Upper lobe of right lung (tissue), 1 donor: ENCODE measurements around the gene FLOT2. TPM values are rescaled to one million over a fixed set of nuclear protein-coding genes. Genes with fewer than 3 reads are reported as not detected.

Experiments used
- ATAC-seq: fragments of 200-7000 bp; cut with Tn5 transposase; one replicate; pipeline ENCODE4 v1.9.1; 2020; ENCODE audit warnings: mild to moderate bottlenecking, moderate library complexity
- DNase-seq: peaks from one replicate; pipeline ENCODE4 v3.0.0-alpha.2; 2020
- H3K27ac ChIP-seq: fragments of 200-600 bp; one replicate; pipeline ENCODE4 v1.8.0; 2022
- H3K27me3 ChIP-seq: fragments of 200-600 bp; one replicate; pipeline ENCODE4 v1.8.0; 2022; ENCODE audit warnings: mild to moderate bottlenecking
- H3K36me3 ChIP-seq: fragments of 200-600 bp; one replicate; pipeline ENCODE4 v1.8.0; 2022
- H3K4me1 ChIP-seq: fragments of 200-600 bp; one replicate; pipeline ENCODE4 v1.8.0; 2022
- H3K4me3 ChIP-seq: fragments of 200-600 bp; one replicate; pipeline ENCODE4 v1.8.0; 2022; ENCODE audit warnings: mild to moderate bottlenecking
- H3K9me3 ChIP-seq: fragments of 200-600 bp; one replicate; pipeline ENCODE4 v1.8.0; 2022
- intact Hi-C: fragments of 100-400 bp; cut with DNase I; formaldehyde crosslinking; loops from one replicate; pipeline ENCODE4 v1.11.0; 2022
- total RNA-seq: library from RNA; stranded (reverse); fragmentation: NEBNext Ultra II Directional; extraction: Animal tissue kit (Norgen Biotek cat#: 25700); gene quantifications from one replicate; pipeline ENCODE4 v1.2.1, GENCODE V29; 2021
- TF ChIP-seq, protein P1 (sequence below): fragments of 200-600 bp; IDR thresholded peaks from one replicate; pipeline ENCODE4 v1.8.0; 2022; ENCODE audit warnings: antibody characterized with exemption
- donor health status: DM: no; HTN: yes; CAD: no; lungs with severe emphysema.

FLOT2 gene
- total RNA-seq, 1 donor from 2014 or later, result 157 TPM

DNA sequence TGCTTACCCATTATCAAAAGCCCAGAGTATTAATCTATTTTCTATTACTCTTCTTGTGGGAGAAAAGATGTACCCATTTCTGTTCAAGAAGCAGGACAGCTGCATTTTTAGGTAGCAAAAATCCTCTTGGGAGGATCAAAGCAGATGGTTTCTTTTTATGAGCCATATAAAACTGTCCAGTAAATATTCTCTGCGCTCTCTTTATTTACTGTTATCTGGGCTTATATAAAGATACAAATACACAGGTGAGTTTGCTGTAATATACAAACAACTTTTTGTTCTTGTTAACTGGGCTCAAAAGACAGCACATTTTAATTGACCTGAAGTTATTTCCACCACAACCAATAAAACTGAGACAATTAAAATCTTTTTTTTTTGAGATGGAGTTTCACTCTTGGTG lies 43.7 kb upstream of the FLOT2 start:
- Histone ChIP-seq H3K27ac (no peak overlapping the region), H3K9me3 (no peaks in the 10 kb centered on the region), H3K4me3 (no peak overlapping the region), H3K36me3 (peaks cover 10% of the 10 kb centered on the region), H3K4me1 (peaks cover 64% of the 10 kb centered on the region), H3K27me3 (no peaks in the 10 kb centered on the region)
- DNase-seq, result no peak
- intact Hi-C loops, result no loop called here
- ATAC-seq, result no peak
- TF ChIP-seq, protein P1, sequence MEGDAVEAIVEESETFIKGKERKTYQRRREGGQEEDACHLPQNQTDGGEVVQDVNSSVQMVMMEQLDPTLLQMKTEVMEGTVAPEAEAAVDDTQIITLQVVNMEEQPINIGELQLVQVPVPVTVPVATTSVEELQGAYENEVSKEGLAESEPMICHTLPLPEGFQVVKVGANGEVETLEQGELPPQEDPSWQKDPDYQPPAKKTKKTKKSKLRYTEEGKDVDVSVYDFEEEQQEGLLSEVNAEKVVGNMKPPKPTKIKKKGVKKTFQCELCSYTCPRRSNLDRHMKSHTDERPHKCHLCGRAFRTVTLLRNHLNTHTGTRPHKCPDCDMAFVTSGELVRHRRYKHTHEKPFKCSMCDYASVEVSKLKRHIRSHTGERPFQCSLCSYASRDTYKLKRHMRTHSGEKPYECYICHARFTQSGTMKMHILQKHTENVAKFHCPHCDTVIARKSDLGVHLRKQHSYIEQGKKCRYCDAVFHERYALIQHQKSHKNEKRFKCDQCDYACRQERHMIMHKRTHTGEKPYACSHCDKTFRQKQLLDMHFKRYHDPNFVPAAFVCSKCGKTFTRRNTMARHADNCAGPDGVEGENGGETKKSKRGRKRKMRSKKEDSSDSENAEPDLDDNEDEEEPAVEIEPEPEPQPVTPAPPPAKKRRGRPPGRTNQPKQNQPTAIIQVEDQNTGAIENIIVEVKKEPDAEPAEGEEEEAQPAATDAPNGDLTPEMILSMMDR, result no peak

DNA sequence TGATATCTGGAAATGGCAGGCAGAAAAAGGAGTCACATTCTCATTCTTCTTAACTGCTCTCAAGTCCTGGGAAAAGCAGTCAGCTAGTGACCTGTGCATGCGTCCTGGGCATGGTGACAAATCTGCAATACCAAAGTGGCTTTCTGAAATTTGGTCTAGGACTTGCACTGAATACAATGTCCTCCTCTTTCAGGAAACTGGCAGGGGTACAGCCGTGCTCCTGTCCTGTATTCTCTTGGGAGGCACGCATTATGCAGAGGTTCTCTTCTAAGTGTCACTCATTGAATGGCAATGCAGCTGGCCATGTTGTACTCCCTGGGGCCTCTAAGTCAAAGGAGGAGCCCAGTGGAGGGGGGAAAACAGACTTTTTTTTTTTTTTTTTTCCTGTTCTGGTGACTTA lies 43.1 kb upstream of the FLOT2 start:
- peak; percentile 53 for ATAC-seq
- intact Hi-C loops, result no loop called here
- H3K27ac ChIP-seq, result no peak overlapping the region
- H3K27me3 ChIP-seq, result no peaks in the 10 kb centered on the region
- peaks cover 64% of the 10 kb centered on the region for H3K4me1 ChIP-seq
- DNase-seq, result no peak
- H3K36me3 ChIP-seq, result peaks cover 10% of the 10 kb centered on the region
- TF ChIP-seq, protein P1, result no peak
- H3K9me3 ChIP-seq, result no peaks in the 10 kb centered on the region
- H3K4me3 ChIP-seq, result no peak overlapping the region

DNA sequence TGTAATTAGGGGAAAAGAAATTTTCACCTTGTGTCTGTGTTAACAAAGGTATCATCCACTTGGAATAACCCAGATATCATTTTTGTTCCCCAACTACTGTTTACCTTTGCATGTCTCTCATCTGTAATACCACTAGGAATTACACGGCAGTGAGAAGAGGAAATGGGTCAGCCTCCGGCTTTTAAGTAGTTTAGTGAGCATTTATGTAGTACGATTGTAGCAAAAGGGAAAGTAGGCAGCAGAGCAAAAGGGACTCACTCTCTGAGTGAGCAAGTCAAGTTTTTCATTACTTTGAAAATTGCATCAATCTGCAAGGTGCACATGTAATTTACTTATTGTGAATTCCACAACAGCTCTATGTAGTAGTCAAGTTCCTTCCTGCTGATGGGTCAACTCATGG lies 42.6 kb upstream of the FLOT2 start:
- peaks cover 10% of the 10 kb centered on the region for H3K36me3 ChIP-seq

DNA sequence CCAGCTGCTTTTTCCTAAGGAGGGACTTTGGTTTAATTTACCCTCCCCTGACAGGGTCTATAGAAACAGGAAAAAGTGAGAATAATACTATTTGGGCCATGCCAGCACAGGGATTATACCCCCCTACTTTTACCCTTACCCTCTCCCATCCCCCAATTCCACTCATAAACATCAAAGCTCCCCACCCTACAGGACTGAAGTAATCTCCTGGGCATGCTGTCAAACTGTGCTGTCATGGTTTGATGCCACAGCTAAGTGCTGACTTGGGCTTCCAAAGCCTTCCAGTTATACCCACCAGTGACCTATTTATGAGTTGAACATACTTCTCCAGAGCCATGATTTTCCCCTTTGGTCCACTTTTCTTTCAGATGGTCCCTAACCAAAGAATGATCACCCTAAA lies 41.0 kb upstream of the FLOT2 start:
- ATAC-seq, result peak; percentile 20
- intact Hi-C loops, result no loop called here
- no peak overlapping the region for H3K4me3 ChIP-seq

More for the DNA sequence above, 42.6 kb upstream of the FLOT2 start:
- intact Hi-C loops, result no loop called here
- no peak overlapping the region for H3K4me3 ChIP-seq
- no peaks in the 10 kb centered on the region for H3K9me3 ChIP-seq
- no peaks in the 10 kb centered on the region for H3K27me3 ChIP-seq
- H3K27ac ChIP-seq, result no peak overlapping the region
- ATAC-seq (no peak), DNase-seq (no peak)
- H3K4me1 ChIP-seq, result peaks cover 64% of the 10 kb centered on the region
- TF ChIP-seq, protein P1, result no peak

DNA sequence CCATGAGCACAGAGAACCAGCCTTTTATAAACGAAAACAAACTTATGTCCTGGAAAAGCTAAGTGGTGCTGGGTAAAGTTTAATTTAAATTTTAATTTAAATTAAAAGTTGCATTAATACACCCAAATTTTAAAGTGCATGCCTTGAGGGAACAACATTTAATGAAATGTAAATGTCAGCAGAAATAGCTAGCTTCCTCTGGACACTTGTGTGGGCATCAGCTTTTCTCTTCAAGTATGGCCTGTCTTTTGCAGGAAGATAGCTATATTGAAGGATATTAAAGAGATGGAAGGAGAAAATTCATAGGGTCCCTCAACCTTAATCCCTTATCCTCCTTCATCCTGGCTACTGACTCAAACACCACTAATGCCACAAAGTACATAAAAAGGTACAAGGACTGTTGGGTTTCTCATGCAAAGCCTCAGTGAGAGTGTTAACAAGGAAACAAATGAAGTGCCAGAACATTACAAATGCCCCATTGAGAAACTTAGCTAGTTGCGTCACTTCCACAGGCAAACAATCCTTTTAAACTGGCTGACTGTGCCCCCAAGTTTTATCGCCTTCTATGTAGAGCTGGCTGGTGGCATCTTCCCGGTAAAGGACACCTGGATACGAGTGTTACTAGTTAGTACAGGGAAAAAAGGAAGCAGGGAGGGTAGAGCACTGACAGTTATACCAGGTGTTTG lies 39.7 kb upstream of the FLOT2 start:
- H3K9me3 ChIP-seq, result no peaks in the 10 kb centered on the region
- no peaks in the 10 kb centered on the region for H3K27me3 ChIP-seq
- no peak for DNase-seq
- H3K27ac ChIP-seq, result peak overlapping the region; percentile 64
- H3K4me3 ChIP-seq, result no peak overlapping the region
- TF ChIP-seq, protein P1, result no peak
- intact Hi-C loops, result no loop called here
- peaks cover 63% of the 10 kb centered on the region for H3K4me1 ChIP-seq
- peak; percentile 80 for ATAC-seq
- H3K36me3 ChIP-seq, result peaks cover 5% of the 10 kb centered on the region

More for the DNA sequence above, 41.0 kb upstream of the FLOT2 start:
- Histone ChIP-seq H3K9me3 (no peaks in the 10 kb centered on the region), H3K27ac (peak overlapping the region; percentile 64), H3K36me3 (peaks cover 8% of the 10 kb centered on the region), H3K4me1 (peaks cover 63% of the 10 kb centered on the region), H3K27me3 (no peaks in the 10 kb centered on the region)
- TF ChIP-seq, protein P1, result no peak
- DNase-seq, result no peak
